Stimulated activated CD4-positive, alpha-beta T cell treated with anti-CD3 and anti-CD28 coated beads, Interleukin-1b, Interleukin-23, amount 100 ng/mL, for 1 hour (primary cell): ENCODE results near the gene SEPSECS.
"Not testable (repeated sequence)": the region's sequence is repeated elsewhere in the genome, so short reads cannot be mapped to it uniquely, and the experiment has no call there.

Source experiments
- DNase-seq, 2 donors: peaks; one replicate each; pipeline ENCODE4 v3.0.0-alpha.2; 2020; ENCODE audit warnings: low read depth in 2 of 2

The SEPSECS gene

DNA sequence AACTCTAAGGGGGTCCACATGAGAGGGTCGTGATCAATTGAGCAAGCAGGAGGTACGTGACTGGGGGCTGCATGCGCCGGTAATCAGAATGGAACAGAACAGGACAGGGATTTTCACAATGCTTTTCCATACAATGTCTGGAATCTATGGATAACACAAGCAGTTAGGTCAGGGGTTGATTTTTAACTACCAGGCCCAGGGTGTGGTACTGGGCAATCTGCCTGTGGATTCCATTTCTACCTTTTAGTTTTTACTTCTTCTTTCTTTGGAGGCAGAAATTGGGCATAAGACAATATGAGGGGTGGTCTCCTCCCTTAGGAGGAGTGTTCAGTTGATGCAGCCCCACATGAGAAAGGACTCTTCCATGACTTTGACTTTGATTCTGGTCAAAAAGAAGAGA, 76.8 kb downstream of the SEPSECS start:
- not testable (repeated sequence) for DNase-seq

DNA sequence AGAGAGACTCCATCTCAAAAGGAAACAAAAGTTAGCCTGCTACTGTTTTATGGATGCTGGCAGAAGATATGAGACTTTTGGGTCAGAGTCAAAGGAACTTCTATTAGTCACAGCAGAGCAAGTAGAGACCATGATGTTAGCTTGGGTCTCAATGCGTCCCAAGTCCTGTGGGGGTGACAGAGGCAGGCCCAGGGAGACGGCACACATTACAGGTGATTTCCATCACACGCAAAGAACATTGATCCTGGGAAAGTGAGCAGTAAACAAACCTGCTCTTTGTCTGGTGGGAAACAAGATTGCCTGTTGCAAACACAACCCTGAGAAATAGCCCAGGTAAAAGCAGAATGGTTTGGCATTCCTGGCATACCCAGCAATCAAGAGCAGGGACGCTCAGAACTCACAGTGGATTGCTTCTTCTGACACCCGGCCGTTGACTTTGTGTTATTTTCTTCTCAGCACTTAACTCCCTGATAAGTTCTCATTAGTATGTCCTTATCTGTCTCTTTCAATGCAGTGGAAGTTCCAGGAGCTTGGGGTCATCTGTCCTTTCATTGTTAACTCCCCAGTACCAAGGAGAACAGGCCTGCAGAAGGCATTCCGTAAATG, 78.3 kb downstream of the SEPSECS start:
- DNase-seq: no peak

DNA sequence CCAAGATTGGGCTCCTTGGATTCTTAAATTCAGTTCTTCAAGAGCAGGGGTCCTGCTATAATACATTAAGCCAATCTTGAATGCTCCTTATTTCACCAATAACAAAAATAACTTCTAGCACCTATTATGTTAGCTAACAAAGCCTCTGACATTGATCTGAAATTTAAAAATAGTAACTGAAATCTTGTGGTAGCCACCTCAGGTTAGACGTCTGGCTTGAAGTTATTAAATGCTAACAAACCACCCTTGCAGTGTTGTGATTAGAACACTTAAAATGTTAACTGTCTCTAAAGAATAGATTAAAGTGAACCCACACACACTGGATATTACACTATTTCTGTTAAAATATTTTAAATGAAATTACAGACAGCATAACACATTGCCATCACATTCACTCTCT, 79.7 kb downstream of the SEPSECS start:
- no peak for DNase-seq

DNA sequence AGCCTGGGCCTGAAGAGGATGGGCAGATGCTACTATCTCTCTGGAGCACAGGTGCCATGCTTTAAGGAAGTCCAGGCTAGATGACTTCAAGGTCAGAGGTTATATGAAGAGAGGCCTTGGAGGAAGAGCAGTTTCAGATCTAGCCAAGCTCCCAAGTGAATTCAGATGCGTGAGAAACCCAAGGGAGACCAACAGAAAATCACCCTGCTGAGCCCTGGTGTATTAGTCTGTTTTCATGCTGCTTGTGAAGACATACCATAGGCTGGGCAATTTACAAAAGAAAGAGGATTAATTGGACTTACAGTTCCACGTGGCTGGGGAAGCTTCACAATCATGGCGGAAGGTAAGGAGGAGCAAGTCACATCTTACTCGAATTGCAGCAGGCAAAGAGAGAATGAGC, 81.7 kb downstream of the SEPSECS start:
- DNase-seq: no peak

DNA sequence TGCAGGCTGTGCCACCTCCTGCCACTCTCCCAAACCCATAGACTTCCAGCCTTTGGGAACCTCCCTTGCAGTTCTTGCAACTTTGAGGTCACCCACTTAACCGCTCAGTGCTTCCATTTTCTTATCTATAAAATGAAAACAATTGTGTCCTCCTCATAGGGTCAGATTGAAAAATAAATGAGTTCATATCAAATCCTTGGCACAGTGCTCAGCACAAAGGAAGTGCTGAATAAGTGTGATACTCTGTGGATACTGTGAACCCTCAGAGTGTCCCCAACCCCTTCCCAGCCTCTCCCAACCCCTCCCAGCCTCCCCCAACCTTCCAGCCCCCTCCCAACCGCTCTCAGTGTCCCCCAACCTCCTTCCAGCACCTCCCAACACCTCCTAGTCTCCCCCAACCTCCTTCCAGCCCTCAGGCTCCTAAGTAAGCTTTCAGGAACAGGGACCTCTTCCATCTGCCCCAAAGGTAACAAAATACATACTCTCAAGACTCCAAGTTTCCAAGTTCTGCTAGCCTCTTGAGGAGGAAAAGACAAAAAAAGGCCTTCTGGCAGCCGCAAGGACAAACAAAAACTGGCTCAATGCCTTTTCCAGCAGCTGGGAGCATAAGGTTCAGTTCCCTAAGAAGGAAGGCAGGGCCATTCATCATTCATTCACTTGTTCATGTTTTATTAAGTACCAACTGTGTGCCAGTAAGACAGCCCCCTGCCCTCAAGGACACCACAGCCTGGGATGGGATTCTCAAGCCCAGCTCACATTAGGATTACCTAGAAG, 83.4 kb downstream of the SEPSECS start:
- no peak for DNase-seq

DNA sequence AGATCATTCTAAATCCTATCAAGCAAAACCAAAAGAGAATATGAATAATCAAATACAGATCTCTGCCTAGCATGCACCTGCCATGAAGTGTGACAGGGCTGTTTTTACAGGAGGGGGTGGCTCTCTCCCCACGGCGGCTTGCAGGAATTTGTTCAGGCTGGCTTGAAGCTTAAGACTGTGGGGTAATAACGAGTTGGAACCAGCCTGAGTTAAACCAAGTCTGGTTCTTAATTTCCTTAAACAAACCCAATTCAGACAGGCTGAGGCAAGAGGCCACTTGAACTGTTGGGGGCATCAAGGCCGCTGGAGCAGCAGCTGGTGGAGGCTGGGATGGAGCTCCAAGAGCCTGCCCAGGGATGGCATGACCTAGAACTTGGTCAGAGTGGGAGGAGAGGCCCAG, 84.4 kb downstream of the SEPSECS start:
- no peak for DNase-seq

DNA sequence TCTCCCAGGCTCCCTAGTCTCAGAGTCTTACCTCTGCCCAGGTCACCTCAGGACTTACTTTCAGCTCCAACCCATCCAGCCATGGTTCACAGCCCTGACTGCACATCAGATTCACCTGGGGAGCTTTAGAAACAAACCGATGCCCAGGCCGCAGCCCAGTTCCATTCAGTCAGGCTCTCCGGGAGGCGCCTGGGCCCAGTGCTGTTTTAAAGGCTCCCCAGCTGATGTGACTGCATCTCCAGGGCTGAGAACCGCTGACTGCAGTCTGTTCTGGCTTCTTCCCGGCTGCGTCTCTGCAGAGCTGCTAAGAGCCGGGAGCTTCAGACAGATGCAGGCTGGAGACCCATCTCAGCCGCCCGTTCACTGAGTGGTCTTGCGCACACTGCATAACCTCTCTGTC, 85.1 kb downstream of the SEPSECS start:
- no peak for DNase-seq

DNA sequence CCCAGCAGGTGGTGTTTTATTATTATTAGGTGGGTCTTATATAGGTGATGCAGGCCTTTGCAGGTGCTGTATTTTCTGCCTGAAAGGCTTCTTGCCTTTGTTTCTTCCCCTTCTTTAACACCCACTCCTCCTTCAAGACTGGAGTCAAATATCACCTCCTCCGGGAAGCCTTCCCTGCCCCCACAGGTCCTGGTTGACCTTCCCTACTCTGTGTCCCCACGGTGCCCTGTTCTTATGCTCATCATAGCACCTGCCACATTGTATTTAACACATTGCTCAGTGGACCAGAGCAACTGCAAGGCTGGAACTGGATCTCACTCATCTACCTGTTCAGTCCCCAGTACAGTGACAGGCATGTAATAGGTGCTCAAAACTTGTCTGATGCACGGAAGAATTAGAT, 89.7 kb downstream of the SEPSECS start:
- DNase-seq: no peak
